C4-2B (cell line): ENCODE data around the gene TRIO.

Experiments used
- H3K27ac ChIP-seq: fragments of 450-650 bp; 2 replicates; pipeline ENCODE4 v1.5.1; 2017
- CTCF ChIP-seq: fragments of 450-650 bp; conservative IDR thresholded peaks from 2 replicates; pipeline ENCODE4 v1.5.1; 2017; ENCODE audit warnings: mild to moderate bottlenecking
- ZFX ChIP-seq: fragments of 450-650 bp; IDR thresholded peaks from 2 replicates; pipeline ENCODE4 v1.6.1; 2017

Gene TRIO

GRCh38 chr5:14238272-14238671, 95.1 kb downstream of the TRIO start:
- TF ChIP-seq ZFX (no peak), CTCF (no peak)
- H3K27ac ChIP-seq: no peak overlapping the region

- no peak overlapping the region for H3K27ac ChIP-seq
- TF ChIP-seq ZFX (no peak), CTCF (no peak)
These were observed 96.3 kb downstream of the TRIO start for GRCh38 chr5:14239404-14239803.

GRCh38 chr5:14239951-14240350, 96.8 kb downstream of the TRIO start:
- H3K27ac ChIP-seq: no peak overlapping the region
- TF ChIP-seq ZFX (no peak), CTCF (no peak)

GRCh38 chr5:14240359-14240758, 97.2 kb downstream of the TRIO start:
- no peak overlapping the region for H3K27ac ChIP-seq
- TF ChIP-seq CTCF (no peak), ZFX (no peak)

GRCh38 chr5:14241141-14241540, 98.0 kb downstream of the TRIO start:
- TF ChIP-seq CTCF: no peak
- TF ChIP-seq ZFX: no peak
- no peak overlapping the region for H3K27ac ChIP-seq

GRCh38 chr5:14242447-14242846, 99.3 kb downstream of the TRIO start:
- TF ChIP-seq CTCF: no peak
- no peak for TF ChIP-seq ZFX
- H3K27ac ChIP-seq: no peak overlapping the region

GRCh38 chr5:14242871-14243383, 99.8 kb downstream of the TRIO start:
- no peak overlapping the region for H3K27ac ChIP-seq
- no peak for TF ChIP-seq CTCF
